ENCODE measurements around the gene VPS37C. TPM values are rescaled to one million over a fixed set of nuclear protein-coding genes. Genes with fewer than 3 reads are reported as not detected.
"Not testable (repeated sequence)": the region's sequence is repeated elsewhere in the genome, so short reads cannot be mapped to it uniquely, and the experiment has no call there.

The VPS37C gene
- total RNA-seq, 1 experiment from 2014 or later, result 24.0 TPM

DNA sequence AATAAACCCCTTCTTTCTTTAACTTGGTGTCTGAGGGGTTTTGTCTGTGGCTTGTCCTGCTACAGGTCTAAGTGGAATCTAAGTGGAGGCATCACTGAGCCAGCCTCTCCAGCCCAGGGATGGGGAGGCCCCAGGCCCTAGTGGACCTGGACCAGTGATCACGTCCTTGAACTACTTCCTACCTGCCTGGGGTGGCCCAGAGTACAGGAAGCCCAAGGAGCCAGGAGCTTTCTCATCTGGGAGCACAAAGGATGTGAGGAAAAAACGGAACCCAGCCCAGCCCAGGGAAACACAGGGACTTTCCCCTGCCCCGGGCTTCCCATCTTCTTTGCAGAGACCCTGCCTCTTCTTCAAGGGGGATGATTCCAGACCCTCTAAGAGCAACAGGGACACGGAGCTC is 62.4 kb downstream of the VPS37C start:
- Histone ChIP-seq H3K27me3 (ENCODE audit: control insufficient read depth, insufficient read depth, low read length) (no peaks in the 10 kb centered on the region), H3K9me3 (ENCODE audit: control insufficient read depth, insufficient read depth, low read depth, low read length) (no peaks in the 10 kb centered on the region), H3K4me1 (ENCODE audit: control insufficient read depth, insufficient read depth, low read length) (no peaks in the 10 kb centered on the region), H3K27ac (ENCODE audit: low read length) (no peak overlapping the region), H3K36me3 (ENCODE audit: control insufficient read depth, insufficient read depth, low read length) (no peaks in the 10 kb centered on the region), H3K4me3 (ENCODE audit: low read depth in 2 of 2, low read length in 2 of 2) (no peak overlapping the region)
- intact Hi-C loops (cut with micrococcal nuclease; ENCODE audit: unreplicated experiment), result no loop called here
- ATAC-seq (no peak), DNase-seq (ENCODE audit: low read depth, low spot score) (no peak)
- TF ChIP-seq SIN3A (IDR thresholded peaks at IDR 0.05; ENCODE audit: borderline replicate concordance, insufficient read depth, low read depth, low read length) (no peak), POLR2AphosphoS5 (IDR thresholded peaks at IDR 0.05; ENCODE audit: low read depth, low read length) (no peak), TCF7L2 (IDR thresholded peaks at IDR 0.05; ENCODE audit: low read depth, low read length) (no peak)
- TF ChIP-seq, protein P1, sequence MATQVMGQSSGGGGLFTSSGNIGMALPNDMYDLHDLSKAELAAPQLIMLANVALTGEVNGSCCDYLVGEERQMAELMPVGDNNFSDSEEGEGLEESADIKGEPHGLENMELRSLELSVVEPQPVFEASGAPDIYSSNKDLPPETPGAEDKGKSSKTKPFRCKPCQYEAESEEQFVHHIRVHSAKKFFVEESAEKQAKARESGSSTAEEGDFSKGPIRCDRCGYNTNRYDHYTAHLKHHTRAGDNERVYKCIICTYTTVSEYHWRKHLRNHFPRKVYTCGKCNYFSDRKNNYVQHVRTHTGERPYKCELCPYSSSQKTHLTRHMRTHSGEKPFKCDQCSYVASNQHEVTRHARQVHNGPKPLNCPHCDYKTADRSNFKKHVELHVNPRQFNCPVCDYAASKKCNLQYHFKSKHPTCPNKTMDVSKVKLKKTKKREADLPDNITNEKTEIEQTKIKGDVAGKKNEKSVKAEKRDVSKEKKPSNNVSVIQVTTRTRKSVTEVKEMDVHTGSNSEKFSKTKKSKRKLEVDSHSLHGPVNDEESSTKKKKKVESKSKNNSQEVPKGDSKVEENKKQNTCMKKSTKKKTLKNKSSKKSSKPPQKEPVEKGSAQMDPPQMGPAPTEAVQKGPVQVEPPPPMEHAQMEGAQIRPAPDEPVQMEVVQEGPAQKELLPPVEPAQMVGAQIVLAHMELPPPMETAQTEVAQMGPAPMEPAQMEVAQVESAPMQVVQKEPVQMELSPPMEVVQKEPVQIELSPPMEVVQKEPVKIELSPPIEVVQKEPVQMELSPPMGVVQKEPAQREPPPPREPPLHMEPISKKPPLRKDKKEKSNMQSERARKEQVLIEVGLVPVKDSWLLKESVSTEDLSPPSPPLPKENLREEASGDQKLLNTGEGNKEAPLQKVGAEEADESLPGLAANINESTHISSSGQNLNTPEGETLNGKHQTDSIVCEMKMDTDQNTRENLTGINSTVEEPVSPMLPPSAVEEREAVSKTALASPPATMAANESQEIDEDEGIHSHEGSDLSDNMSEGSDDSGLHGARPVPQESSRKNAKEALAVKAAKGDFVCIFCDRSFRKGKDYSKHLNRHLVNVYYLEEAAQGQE (IDR thresholded peaks at IDR 0.05; ENCODE audit: insufficient read depth in 1 of 2, low read depth in 2 of 2, low read length in 1 of 2), result no peak
- TF ChIP-seq, protein P2, sequence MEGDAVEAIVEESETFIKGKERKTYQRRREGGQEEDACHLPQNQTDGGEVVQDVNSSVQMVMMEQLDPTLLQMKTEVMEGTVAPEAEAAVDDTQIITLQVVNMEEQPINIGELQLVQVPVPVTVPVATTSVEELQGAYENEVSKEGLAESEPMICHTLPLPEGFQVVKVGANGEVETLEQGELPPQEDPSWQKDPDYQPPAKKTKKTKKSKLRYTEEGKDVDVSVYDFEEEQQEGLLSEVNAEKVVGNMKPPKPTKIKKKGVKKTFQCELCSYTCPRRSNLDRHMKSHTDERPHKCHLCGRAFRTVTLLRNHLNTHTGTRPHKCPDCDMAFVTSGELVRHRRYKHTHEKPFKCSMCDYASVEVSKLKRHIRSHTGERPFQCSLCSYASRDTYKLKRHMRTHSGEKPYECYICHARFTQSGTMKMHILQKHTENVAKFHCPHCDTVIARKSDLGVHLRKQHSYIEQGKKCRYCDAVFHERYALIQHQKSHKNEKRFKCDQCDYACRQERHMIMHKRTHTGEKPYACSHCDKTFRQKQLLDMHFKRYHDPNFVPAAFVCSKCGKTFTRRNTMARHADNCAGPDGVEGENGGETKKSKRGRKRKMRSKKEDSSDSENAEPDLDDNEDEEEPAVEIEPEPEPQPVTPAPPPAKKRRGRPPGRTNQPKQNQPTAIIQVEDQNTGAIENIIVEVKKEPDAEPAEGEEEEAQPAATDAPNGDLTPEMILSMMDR (IDR thresholded peaks at IDR 0.05), result no peak
- ChIA-PET CTCF (no interaction called here), POLR2A (no interaction called here)
- no TSS peak for BruUV-seq (replicated peaks)
- in situ Hi-C loops (cut with HindIII; ENCODE audit: low pct_unique_long_range_greater_than_20kb, low sequenced_read_pairs), result no loop called here

DNA sequence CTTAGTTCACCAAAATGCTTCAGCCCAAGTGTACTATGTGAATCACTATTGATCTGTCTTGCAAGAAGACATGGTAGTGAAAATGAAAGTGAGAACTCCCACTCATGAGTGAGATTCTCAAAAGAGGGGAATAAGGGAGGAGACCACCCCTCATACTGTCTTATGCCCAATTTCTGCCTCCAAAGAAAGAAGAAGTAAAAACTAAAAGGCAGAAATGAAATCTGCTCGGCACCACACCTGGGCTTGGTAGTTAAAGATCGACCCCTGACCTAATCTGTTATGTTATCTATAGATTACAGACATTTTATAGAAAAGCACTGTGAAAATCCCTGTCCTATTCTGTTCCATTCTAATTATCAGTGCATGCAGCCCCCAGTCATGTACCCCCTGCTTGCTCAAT is 63.0 kb downstream of the VPS37C start:
- H3K9me3 ChIP-seq (ENCODE audit: control insufficient read depth, insufficient read depth, low read depth, low read length); ATAC-seq; H3K27me3 ChIP-seq (ENCODE audit: control insufficient read depth, insufficient read depth, low read length); H3K36me3 ChIP-seq (ENCODE audit: control insufficient read depth, insufficient read depth, low read length); H3K27ac ChIP-seq (ENCODE audit: low read length); H3K4me1 ChIP-seq (ENCODE audit: control insufficient read depth, insufficient read depth, low read length); DNase-seq (ENCODE audit: low read depth, low spot score); H3K4me3 ChIP-seq (ENCODE audit: low read depth in 2 of 2, low read length in 2 of 2); in situ Hi-C loops (cut with HindIII; ENCODE audit: low pct_unique_long_range_greater_than_20kb, low sequenced_read_pairs); BruUV-seq (replicated peaks); POLR2A ChIA-PET; intact Hi-C loops (cut with micrococcal nuclease; ENCODE audit: unreplicated experiment): not testable (repeated sequence)
- CTCF ChIA-PET, result interaction anchor here (0.7 kb wide), 1 partner anchor 1010 kb away, joined by 3 read pairs; no protein-coding TSS in a partner anchor

DNA sequence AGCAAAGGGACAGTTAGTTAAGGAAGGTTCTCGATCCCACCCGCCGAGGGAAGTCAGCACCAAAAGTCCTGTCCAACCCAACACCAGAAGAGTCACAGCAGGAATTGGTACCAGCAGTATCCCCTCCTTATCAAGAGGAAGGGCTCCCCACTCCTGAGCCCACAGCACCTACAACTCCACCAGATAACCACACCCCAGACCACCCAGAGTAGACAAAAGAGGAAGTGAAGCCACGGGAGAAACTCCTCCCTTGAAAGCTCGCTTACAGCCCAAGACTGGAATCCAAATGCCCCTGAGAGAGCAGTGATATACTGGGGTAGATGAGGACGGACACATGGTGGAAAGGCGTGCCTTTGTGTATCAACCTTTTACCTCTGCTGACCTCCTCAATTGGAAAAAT is 66.2 kb downstream of the VPS37C start:
- CTCF ChIA-PET, result no interaction called here
- in situ Hi-C loops (cut with HindIII; ENCODE audit: low pct_unique_long_range_greater_than_20kb, low sequenced_read_pairs) (no loop called here), intact Hi-C loops (cut with micrococcal nuclease; ENCODE audit: unreplicated experiment) (no loop called here)
- TF ChIP-seq POLR2AphosphoS5 (IDR thresholded peaks at IDR 0.05; ENCODE audit: low read depth, low read length) (no peak), TCF7L2 (IDR thresholded peaks at IDR 0.05; ENCODE audit: low read depth, low read length) (no peak), SIN3A (IDR thresholded peaks at IDR 0.05; ENCODE audit: borderline replicate concordance, insufficient read depth, low read depth, low read length) (no peak)
- TF ChIP-seq, protein P1 (IDR thresholded peaks at IDR 0.05; ENCODE audit: insufficient read depth in 1 of 2, low read depth in 2 of 2, low read length in 1 of 2), result no peak
- TF ChIP-seq, protein P2 (IDR thresholded peaks at IDR 0.05), result no peak
- no peak for ATAC-seq
- Histone ChIP-seq H3K9me3 (ENCODE audit: control insufficient read depth, insufficient read depth, low read depth, low read length) (no peaks in the 10 kb centered on the region), H3K27ac (ENCODE audit: low read length) (no peak overlapping the region), H3K27me3 (ENCODE audit: control insufficient read depth, insufficient read depth, low read length) (no peaks in the 10 kb centered on the region), H3K4me1 (ENCODE audit: control insufficient read depth, insufficient read depth, low read length) (no peaks in the 10 kb centered on the region), H3K4me3 (ENCODE audit: low read depth in 2 of 2, low read length in 2 of 2) (no peak overlapping the region), H3K36me3 (ENCODE audit: control insufficient read depth, insufficient read depth, low read length) (no peaks in the 10 kb centered on the region)
- POLR2A ChIA-PET, result no interaction called here
- no peak for DNase-seq (ENCODE audit: low read depth, low spot score)
- no TSS peak for BruUV-seq (replicated peaks)

DNA sequence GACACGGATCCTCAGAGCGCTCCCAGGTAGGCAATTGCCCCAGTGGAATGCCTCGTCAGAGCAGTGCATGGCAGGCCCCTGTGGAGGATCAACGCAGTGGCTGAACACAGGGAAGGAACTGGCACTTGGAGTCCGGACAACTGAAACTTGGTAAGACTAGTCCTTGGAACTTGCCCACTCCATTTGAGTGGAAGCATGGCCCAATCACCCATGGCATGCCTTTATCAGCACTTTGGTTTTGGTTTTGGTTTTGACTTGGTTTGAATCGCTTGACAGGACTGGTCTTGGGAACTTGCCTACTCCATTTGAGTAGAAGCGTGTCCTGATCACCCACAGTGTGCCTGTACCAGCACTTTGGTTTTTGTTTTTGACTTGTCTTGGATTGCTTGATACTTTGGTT is 67.1 kb downstream of the VPS37C start:
- DNase-seq (ENCODE audit: low read depth, low spot score); intact Hi-C loops (cut with micrococcal nuclease; ENCODE audit: unreplicated experiment); H3K27me3 ChIP-seq (ENCODE audit: control insufficient read depth, insufficient read depth, low read length); ATAC-seq; H3K27ac ChIP-seq (ENCODE audit: low read length); H3K36me3 ChIP-seq (ENCODE audit: control insufficient read depth, insufficient read depth, low read length); CTCF ChIA-PET; H3K4me3 ChIP-seq (ENCODE audit: low read depth in 2 of 2, low read length in 2 of 2); in situ Hi-C loops (cut with HindIII; ENCODE audit: low pct_unique_long_range_greater_than_20kb, low sequenced_read_pairs); H3K4me1 ChIP-seq (ENCODE audit: control insufficient read depth, insufficient read depth, low read length); BruUV-seq (replicated peaks); H3K9me3 ChIP-seq (ENCODE audit: control insufficient read depth, insufficient read depth, low read depth, low read length); POLR2A ChIA-PET: not testable (repeated sequence)
